ENCODE results near the gene FOXRED1. TPM values are rescaled to one million over a fixed set of nuclear protein-coding genes. Genes with fewer than 3 reads are reported as not detected.

FOXRED1 gene
- total RNA-seq, 4 donors from 2014 or later: 12.5 to 20.8 (median 16.2) TPM

DNA sequence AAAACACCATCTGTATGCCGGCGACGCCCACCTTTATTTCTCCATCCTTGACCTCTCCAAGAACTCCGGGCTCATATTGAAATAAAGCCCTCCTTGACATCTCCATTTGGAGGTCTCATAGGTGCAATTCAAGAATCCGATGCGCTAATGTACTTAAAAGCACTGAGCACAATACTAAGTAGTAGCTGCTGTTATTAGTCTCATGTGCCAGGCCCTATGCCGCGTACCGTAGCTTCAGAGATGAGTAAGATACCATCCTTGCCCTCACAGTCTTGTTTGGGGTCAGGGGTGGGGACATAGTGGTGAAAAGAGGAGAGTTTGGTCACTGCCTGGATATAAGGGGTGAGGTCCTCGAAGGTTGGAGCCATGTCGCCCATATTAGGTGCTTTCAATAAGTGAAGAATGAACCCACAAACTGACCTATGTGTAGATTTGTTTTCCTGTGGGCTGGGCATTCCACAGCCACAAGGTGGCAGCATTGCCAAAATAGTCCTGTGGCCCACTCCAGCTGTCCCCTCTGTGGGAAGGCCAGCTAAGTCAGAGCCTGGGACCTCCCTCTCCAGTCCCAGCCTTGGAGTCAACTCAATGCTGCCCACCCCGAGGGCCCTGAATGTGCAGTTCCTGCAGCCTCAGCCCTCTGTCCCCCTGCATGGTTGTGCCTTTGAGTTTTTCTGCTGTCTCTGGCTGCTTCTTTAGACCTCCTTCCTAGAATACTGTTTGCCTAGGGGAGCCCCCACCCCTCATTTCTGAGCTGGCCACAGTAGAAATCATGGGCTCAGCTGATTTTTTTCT lies 41.4 kb downstream of the FOXRED1 start:
- H3K27ac ChIP-seq: peak overlapping the region in 3 of 4 donors; percentile 23 to 79 (median 43)
- ATAC-seq: peak; percentile 73 to 75
- no peaks in the 10 kb centered on the region for H3K27me3 ChIP-seq
- H3K36me3 ChIP-seq: peaks cover 0 to 7% of the 10 kb centered on the region in 2 donors
- H3K4me3 ChIP-seq: no peak overlapping the region
- intact Hi-C loops (cut with DNase I; ENCODE audit: low total_unique reads) (loop anchor here (1.0 to 10.0 kb wide), 3 partner anchors 59 to 684 kb away; no protein-coding TSS in a partner anchor), in situ Hi-C loops (cut with MboI; ENCODE audit: low sequenced_read_pairs in 4 of 4) (loop anchor here (10.0 to 25.0 kb wide), 3 partner anchors 164 to 177 kb away; no protein-coding TSS in a partner anchor)
- no peaks in the 10 kb centered on the region for H3K9me3 ChIP-seq
- TF ChIP-seq POLR2A (IDR thresholded peaks at IDR 0.05): no peak
- TF ChIP-seq, protein P1, sequence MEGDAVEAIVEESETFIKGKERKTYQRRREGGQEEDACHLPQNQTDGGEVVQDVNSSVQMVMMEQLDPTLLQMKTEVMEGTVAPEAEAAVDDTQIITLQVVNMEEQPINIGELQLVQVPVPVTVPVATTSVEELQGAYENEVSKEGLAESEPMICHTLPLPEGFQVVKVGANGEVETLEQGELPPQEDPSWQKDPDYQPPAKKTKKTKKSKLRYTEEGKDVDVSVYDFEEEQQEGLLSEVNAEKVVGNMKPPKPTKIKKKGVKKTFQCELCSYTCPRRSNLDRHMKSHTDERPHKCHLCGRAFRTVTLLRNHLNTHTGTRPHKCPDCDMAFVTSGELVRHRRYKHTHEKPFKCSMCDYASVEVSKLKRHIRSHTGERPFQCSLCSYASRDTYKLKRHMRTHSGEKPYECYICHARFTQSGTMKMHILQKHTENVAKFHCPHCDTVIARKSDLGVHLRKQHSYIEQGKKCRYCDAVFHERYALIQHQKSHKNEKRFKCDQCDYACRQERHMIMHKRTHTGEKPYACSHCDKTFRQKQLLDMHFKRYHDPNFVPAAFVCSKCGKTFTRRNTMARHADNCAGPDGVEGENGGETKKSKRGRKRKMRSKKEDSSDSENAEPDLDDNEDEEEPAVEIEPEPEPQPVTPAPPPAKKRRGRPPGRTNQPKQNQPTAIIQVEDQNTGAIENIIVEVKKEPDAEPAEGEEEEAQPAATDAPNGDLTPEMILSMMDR (IDR thresholded peaks at IDR 0.05 in 4 of 5, conservative IDR thresholded peaks at IDR 0.05 in 1 of 5): peak; percentile 67 to 89 (median 80)
- H3K4me1 ChIP-seq: peaks cover 16 to 29% of the 10 kb centered on the region in 2 donors
- DNase-seq: peak; percentile 53 to 69

DNA sequence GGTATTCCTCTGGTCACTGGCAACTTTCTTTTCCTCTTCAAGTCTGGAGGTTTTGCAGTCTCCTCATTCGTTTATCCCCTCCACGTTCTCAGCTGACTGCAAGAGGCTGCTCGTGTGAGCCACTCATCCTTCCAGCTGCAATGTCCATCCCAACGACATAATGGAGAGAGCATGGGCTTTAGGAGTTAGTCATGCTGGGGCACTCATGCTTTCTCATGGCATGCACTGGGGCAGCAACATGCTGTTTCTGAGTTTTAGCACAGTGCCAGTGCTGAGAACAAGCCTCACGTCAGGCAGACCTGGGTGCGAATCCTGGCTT lies 42.0 kb downstream of the FOXRED1 start:
- Histone ChIP-seq H3K27ac (peak overlapping the region in 1 of 4 donors; percentile 23), H3K4me1 (peaks cover 16 to 25% of the 10 kb centered on the region in 2 donors), H3K36me3 (peaks cover 0 to 7% of the 10 kb centered on the region in 2 donors), H3K27me3 (no peaks in the 10 kb centered on the region), H3K9me3 (no peaks in the 10 kb centered on the region), H3K4me3 (no peak overlapping the region)
- DNase-seq (no peak), ATAC-seq (no peak)
- intact Hi-C loops (cut with DNase I; ENCODE audit: low total_unique reads): loop anchor here (1.0 to 10.0 kb wide), 3 partner anchors 58 to 684 kb away; no protein-coding TSS in a partner anchor
- in situ Hi-C loops (cut with MboI; ENCODE audit: low sequenced_read_pairs in 4 of 4): loop anchor here (10.0 to 25.0 kb wide), 3 partner anchors 164 to 176 kb away; no protein-coding TSS in a partner anchor
- TF ChIP-seq, protein P1 (IDR thresholded peaks at IDR 0.05 in 4 of 5, conservative IDR thresholded peaks at IDR 0.05 in 1 of 5): no peak
- no peak for TF ChIP-seq POLR2A (IDR thresholded peaks at IDR 0.05)

DNA sequence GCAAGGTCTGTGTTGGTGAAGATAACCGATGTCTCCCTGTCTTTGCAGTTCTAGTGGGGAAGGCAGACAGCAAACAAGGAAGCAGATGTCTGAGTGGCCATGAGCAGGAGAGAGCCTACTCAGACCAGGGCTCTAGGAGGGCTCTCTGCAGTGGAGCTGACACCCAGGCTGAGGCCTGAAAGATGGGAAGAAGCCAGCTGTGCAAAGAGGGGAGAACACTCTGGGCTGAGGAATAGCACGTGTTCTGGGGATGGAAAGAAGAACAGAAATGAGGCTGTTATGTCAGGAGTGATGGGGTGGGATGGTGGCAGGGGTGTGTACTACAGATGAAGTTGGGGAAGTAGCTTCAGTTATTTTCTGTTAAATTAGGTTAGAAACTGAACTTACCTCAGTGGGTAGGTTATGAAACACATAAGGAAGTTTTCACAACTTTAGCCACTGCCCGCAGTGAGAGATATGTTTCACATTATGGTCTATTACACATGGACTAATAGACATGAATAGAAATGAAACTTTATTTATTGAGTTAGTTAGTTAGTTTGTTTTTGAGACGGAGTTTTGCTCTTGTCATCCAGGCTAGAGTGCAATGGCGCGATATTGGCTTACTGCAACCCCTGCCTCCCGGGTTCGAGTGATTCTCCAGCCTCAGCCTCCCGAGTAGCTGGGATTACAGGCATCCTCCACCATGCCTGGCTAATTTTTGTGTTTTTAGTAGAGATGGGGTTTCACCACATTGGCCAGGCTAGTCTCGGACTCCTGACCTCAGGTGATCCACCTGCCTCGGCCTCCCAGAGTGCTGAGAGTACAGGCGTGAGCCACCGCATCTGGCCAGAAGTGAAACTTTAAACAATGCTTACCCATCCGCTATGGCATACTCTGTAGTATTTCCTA lies 42.7 kb downstream of the FOXRED1 start:
- no peaks in the 10 kb centered on the region for H3K9me3 ChIP-seq
- intact Hi-C loops (cut with DNase I; ENCODE audit: low total_unique reads): loop anchor here (10.0 kb wide), 1 partner anchor 683 kb away; no protein-coding TSS in a partner anchor
- no peaks in the 10 kb centered on the region for H3K27me3 ChIP-seq
- H3K4me3 ChIP-seq: no peak overlapping the region
- ATAC-seq (no peak), DNase-seq (no peak)
- peaks cover 16 to 19% of the 10 kb centered on the region in 2 donors for H3K4me1 ChIP-seq
- in situ Hi-C loops (cut with MboI; ENCODE audit: low sequenced_read_pairs in 4 of 4): loop anchor here (10.0 to 25.0 kb wide), 3 partner anchors 163 to 176 kb away; no protein-coding TSS in a partner anchor
- TF ChIP-seq, protein P1 (IDR thresholded peaks at IDR 0.05 in 4 of 5, conservative IDR thresholded peaks at IDR 0.05 in 1 of 5): no peak
- TF ChIP-seq POLR2A (IDR thresholded peaks at IDR 0.05): no peak
- peaks cover 0 to 7% of the 10 kb centered on the region in 2 donors for H3K36me3 ChIP-seq
- no peak overlapping the region for H3K27ac ChIP-seq

DNA sequence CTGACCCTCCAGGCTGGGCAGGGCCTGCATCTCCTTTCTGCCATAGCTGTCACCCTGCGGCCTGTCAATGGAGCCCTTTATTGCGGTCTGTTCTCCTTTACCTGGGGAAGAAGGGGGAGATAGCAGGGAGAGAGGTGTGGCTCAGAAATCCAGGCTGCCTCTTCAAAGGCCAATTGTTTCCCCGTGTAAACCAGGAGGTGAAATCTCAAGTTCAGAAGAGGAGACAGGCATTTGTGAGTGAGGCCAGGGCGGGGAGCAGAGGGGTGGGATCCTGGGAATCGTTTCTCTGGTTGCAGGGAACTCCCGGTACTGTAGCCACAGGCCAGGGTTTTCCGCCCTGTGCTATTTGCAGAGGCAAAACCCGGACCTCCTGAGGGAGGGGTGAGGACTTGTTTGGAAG lies 44.0 kb downstream of the FOXRED1 start:
- no peak for DNase-seq
- in situ Hi-C loops (cut with MboI; ENCODE audit: low sequenced_read_pairs in 4 of 4) (loop anchor here (10.0 to 25.0 kb wide), 3 partner anchors 162 to 174 kb away; no protein-coding TSS in a partner anchor), intact Hi-C loops (cut with DNase I; ENCODE audit: low total_unique reads) (loop anchor here (10.0 kb wide), 1 partner anchor 682 kb away; no protein-coding TSS in a partner anchor)
- Histone ChIP-seq H3K27me3 (no peaks in the 10 kb centered on the region), H3K4me3 (no peak overlapping the region), H3K36me3 (peaks cover 0 to 7% of the 10 kb centered on the region in 2 donors), H3K9me3 (no peaks in the 10 kb centered on the region), H3K4me1 (peaks cover 22 to 26% of the 10 kb centered on the region in 2 donors), H3K27ac (no peak overlapping the region)
- ATAC-seq: no peak
- TF ChIP-seq POLR2A (IDR thresholded peaks at IDR 0.05): no peak
- TF ChIP-seq, protein P1 (IDR thresholded peaks at IDR 0.05 in 4 of 5, conservative IDR thresholded peaks at IDR 0.05 in 1 of 5): no peak
